Suppressor macrophage treated with lipopolysaccharide for 1 hour (primary cell): ENCODE measurements around the gene NOXO1.

Experiments
- DNase-seq, 3 donors: peaks; one replicate each; pipeline ENCODE4 v3.0.0-alpha.2; 2020 to 2022

The NOXO1 gene

GRCh38 chr16:1997494-1998359, 16.5 kb upstream of the NOXO1 start:
- DNase-seq, result no peak

GRCh38 chr16:1993731-1994131, 12.5 kb upstream of the NOXO1 start:
- peak in 2 of 3 donors; percentile 43 to 53 for DNase-seq

- DNase-seq, result no peak
Observed at GRCh38 chr16:1992704-1993317, 11.5 kb upstream of the NOXO1 start.

- peak; percentile 96 to 100 (median 99) for DNase-seq
Observed at GRCh38 chr16:1991948-1992703, 10.9 kb upstream of the NOXO1 start.

GRCh38 chr16:1991588-1991947, 10.3 kb upstream of the NOXO1 start:
- DNase-seq, result no peak

- DNase-seq, result peak; percentile 44 to 59 (median 55)
Observed at GRCh38 chr16:1991135-1991551, 9.9 kb upstream of the NOXO1 start.

GRCh38 chr16:1990351-1991134, 9.3 kb upstream of the NOXO1 start:
- no peak for DNase-seq

- no peak for DNase-seq
Observed at GRCh38 chr16:1990101-1990350, 8.8 kb upstream of the NOXO1 start.

GRCh38 chr16:1989209-1990100, 8.2 kb upstream of the NOXO1 start, which contains the start of gene SYNGR3:
Gene SYNGR3, plus strand, starts transcription at chr16:1989970. Its CDS starts 133 bp downstream, at chr16:1990103.
- peak in 2 of 3 donors; percentile 28 to 54 for DNase-seq

GRCh38 chr16:1987198-1987597, 5.9 kb upstream of the NOXO1 start:
- DNase-seq, result no peak

- no peak for DNase-seq
Observed at GRCh38 chr16:1985466-1986150, 4.3 kb upstream of the NOXO1 start.

- peak in 1 of 3 donors; percentile 30 for DNase-seq
Observed at GRCh38 chr16:1984347-1985225, 3.3 kb upstream of the NOXO1 start.

GRCh38 chr16:1983544-1984346, 2.5 kb upstream of the NOXO1 start, which contains the start of gene GFER:
Gene GFER, plus strand, starts transcription at chr16:1984193. Its CDS starts 26 bp downstream, at chr16:1984219.
- DNase-seq, result peak; percentile 93 to 99 (median 98)

- no peak for DNase-seq
Observed at GRCh38 chr16:1982991-1983543, 1.8 kb upstream of the NOXO1 start.

GRCh38 chr16:1982013-1982433, 754 bp upstream of the NOXO1 start:
- DNase-seq, result no peak

GRCh38 chr16:1980770-1981087, 540 bp downstream of the NOXO1 start:
- DNase-seq, result no peak

- no peak for DNase-seq
Observed at GRCh38 chr16:1980030-1980769, 1.1 kb downstream of the NOXO1 start.
